GM23338 (cell line): ENCODE data around the gene CTNNA2.

Experiments
- CREB1 ChIP-seq: fragments of 250-450 bp; sonication (Bioruptor Pico); IDR thresholded peaks from 2 replicates; pipeline ENCODE4 v1.5.0; 2020; ENCODE audit warnings: low read depth, mild to moderate bottlenecking, moderate library complexity
- EZH2 ChIP-seq: fragments of 200-600 bp; sonication (generic); IDR thresholded peaks from one replicate; pipeline ENCODE4 v1.8.0; 2017; ENCODE audit warnings: antibody characterized with exemption, mild to moderate bottlenecking, low read depth; ENCODE audit not compliant: unreplicated experiment
- EZH2phosphoT487 ChIP-seq: fragments of 200-600 bp; sonication (generic); IDR thresholded peaks from one replicate; pipeline ENCODE4 v1.8.1; 2018; ENCODE audit warnings: antibody characterized with exemption; ENCODE audit not compliant: unreplicated experiment
- POLR2AphosphoS5 ChIP-seq: IDR thresholded peaks from 2 replicates; pipeline ENCODE4 v1.6.1; 2016; ENCODE audit warnings: antibody characterized with exemption, low read depth
- ZNF114 ChIP-seq: fragments of 250-450 bp; sonication (Bioruptor Pico); IDR thresholded peaks from 2 replicates; pipeline ENCODE4 v1.5.0; 2020; ENCODE audit warnings: mild to moderate bottlenecking, moderate library complexity
- TF ChIP-seq, protein P1 (sequence below), 2 experiments: fragments of 200-600 bp in 1 of 2; sonication (generic) in 1 of 2; conservative IDR thresholded peaks; 2 replicates each; pipeline versions ENCODE4 v1.5.1 to v1.6.1; 2016 to 2017; ENCODE audit warnings: antibody characterized with exemption in 2 of 2, low read depth in 2 of 2, mild to moderate bottlenecking in 2 of 2, moderate library complexity in 1 of 2
- TF ChIP-seq, protein P2 (sequence below): IDR thresholded peaks from one replicate; pipeline ENCODE4 v1.6.1; 2018; ENCODE audit warnings: antibody characterized with exemption; ENCODE audit not compliant: unreplicated experiment
- TF ChIP-seq, protein P3 (sequence below): fragments of 250-450 bp; sonication (Bioruptor Pico); IDR thresholded peaks from 2 replicates; pipeline ENCODE4 v1.5.0; 2020; ENCODE audit warnings: mild to moderate bottlenecking, moderate library complexity

- TF ChIP-seq, protein P1, sequence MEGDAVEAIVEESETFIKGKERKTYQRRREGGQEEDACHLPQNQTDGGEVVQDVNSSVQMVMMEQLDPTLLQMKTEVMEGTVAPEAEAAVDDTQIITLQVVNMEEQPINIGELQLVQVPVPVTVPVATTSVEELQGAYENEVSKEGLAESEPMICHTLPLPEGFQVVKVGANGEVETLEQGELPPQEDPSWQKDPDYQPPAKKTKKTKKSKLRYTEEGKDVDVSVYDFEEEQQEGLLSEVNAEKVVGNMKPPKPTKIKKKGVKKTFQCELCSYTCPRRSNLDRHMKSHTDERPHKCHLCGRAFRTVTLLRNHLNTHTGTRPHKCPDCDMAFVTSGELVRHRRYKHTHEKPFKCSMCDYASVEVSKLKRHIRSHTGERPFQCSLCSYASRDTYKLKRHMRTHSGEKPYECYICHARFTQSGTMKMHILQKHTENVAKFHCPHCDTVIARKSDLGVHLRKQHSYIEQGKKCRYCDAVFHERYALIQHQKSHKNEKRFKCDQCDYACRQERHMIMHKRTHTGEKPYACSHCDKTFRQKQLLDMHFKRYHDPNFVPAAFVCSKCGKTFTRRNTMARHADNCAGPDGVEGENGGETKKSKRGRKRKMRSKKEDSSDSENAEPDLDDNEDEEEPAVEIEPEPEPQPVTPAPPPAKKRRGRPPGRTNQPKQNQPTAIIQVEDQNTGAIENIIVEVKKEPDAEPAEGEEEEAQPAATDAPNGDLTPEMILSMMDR (conservative IDR thresholded peaks at IDR 0.05; ENCODE audit: low read depth in 2 of 2): no peak
- no peak for TF ChIP-seq EZH2phosphoT487
- no peak for TF ChIP-seq ZNF114 (CRISPR knock-in tag)
- TF ChIP-seq POLR2AphosphoS5: no peak
- TF ChIP-seq EZH2: no peak
- TF ChIP-seq, protein P2, sequence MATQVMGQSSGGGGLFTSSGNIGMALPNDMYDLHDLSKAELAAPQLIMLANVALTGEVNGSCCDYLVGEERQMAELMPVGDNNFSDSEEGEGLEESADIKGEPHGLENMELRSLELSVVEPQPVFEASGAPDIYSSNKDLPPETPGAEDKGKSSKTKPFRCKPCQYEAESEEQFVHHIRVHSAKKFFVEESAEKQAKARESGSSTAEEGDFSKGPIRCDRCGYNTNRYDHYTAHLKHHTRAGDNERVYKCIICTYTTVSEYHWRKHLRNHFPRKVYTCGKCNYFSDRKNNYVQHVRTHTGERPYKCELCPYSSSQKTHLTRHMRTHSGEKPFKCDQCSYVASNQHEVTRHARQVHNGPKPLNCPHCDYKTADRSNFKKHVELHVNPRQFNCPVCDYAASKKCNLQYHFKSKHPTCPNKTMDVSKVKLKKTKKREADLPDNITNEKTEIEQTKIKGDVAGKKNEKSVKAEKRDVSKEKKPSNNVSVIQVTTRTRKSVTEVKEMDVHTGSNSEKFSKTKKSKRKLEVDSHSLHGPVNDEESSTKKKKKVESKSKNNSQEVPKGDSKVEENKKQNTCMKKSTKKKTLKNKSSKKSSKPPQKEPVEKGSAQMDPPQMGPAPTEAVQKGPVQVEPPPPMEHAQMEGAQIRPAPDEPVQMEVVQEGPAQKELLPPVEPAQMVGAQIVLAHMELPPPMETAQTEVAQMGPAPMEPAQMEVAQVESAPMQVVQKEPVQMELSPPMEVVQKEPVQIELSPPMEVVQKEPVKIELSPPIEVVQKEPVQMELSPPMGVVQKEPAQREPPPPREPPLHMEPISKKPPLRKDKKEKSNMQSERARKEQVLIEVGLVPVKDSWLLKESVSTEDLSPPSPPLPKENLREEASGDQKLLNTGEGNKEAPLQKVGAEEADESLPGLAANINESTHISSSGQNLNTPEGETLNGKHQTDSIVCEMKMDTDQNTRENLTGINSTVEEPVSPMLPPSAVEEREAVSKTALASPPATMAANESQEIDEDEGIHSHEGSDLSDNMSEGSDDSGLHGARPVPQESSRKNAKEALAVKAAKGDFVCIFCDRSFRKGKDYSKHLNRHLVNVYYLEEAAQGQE: no peak
- no peak for TF ChIP-seq CREB1
- TF ChIP-seq, protein P3, sequence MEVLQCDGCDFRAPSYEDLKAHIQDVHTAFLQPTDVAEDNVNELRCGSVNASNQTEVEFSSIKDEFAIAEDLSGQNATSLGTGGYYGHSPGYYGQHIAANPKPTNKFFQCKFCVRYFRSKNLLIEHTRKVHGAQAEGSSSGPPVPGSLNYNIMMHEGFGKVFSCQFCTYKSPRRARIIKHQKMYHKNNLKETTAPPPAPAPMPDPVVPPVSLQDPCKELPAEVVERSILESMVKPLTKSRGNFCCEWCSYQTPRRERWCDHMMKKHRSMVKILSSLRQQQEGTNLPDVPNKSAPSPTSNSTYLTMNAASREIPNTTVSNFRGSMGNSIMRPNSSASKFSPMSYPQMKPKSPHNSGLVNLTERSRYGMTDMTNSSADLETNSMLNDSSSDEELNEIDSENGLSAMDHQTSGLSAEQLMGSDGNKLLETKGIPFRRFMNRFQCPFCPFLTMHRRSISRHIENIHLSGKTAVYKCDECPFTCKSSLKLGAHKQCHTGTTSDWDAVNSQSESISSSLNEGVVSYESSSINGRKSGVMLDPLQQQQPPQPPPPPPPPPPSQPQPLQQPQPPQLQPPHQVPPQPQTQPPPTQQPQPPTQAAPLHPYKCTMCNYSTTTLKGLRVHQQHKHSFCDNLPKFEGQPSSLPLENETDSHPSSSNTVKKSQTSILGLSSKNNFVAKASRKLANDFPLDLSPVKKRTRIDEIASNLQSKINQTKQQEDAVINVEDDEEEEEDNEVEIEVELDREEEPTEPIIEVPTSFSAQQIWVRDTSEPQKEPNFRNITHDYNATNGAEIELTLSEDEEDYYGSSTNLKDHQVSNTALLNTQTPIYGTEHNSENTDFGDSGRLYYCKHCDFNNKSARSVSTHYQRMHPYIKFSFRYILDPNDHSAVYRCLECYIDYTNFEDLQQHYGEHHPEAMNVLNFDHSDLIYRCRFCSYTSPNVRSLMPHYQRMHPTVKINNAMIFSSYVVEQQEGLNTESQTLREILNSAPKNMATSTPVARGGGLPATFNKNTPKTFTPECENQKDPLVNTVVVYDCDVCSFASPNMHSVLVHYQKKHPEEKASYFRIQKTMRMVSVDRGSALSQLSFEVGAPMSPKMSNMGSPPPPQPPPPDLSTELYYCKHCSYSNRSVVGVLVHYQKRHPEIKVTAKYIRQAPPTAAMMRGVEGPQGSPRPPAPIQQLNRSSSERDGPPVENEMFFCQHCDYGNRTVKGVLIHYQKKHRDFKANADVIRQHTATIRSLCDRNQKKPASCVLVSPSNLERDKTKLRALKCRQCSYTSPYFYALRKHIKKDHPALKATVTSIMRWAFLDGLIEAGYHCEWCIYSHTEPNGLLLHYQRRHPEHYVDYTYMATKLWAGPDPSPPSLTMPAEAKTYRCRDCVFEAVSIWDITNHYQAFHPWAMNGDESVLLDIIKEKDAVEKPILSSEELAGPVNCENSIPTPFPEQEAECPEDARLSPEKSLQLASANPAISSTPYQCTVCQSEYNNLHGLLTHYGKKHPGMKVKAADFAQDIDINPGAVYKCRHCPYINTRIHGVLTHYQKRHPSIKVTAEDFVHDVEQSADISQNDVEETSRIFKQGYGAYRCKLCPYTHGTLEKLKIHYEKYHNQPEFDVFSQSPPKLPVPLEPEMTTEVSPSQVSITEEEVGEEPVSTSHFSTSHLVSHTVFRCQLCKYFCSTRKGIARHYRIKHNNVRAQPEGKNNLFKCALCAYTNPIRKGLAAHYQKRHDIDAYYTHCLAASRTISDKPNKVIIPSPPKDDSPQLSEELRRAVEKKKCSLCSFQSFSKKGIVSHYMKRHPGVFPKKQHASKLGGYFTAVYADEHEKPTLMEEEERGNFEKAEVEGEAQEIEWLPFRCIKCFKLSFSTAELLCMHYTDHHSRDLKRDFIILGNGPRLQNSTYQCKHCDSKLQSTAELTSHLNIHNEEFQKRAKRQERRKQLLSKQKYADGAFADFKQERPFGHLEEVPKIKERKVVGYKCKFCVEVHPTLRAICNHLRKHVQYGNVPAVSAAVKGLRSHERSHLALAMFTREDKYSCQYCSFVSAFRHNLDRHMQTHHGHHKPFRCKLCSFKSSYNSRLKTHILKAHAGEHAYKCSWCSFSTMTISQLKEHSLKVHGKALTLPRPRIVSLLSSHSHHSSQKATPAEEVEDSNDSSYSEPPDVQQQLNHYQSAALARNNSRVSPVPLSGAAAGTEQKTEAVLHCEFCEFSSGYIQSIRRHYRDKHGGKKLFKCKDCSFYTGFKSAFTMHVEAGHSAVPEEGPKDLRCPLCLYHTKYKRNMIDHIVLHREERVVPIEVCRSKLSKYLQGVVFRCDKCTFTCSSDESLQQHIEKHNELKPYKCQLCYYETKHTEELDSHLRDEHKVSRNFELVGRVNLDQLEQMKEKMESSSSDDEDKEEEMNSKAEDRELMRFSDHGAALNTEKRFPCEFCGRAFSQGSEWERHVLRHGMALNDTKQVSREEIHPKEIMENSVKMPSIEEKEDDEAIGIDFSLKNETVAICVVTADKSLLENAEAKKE (CRISPR knock-in tag): no peak
These were observed 396.7 kb downstream of the CTNNA2 start for GRCh38 chr2:79909521-79909920.
